HepG2 (cell line): ENCODE results near the gene RNU1-1. TPM values are rescaled to one million over a fixed set of nuclear protein-coding genes. Genes with fewer than 3 reads are reported as not detected.

ENCODE experiments used
- AHR ChIP-seq: IDR thresholded peaks from 2 replicates; pipeline ENCODE4 v1.6.1; 2018; ENCODE audit warnings: missing genetic modification reagents, missing compliant biosample characterization
- ERF ChIP-seq: IDR thresholded peaks from 2 replicates; pipeline ENCODE4 v1.6.1; 2018; ENCODE audit warnings: missing biosample characterization, missing genetic modification reagents
- FOSL2 ChIP-seq: sonication (generic); formaldehyde crosslinking; IDR thresholded peaks from 2 replicates; pipeline ENCODE4 v1.4.0; 2020; ENCODE audit warnings: missing genetic modification reagents
- HDAC2 ChIP-seq: sonication (generic); formaldehyde crosslinking; IDR thresholded peaks from 2 replicates; pipeline ENCODE4 v1.4.0; 2020; ENCODE audit warnings: missing genetic modification reagents
- HMG20B ChIP-seq: conservative IDR thresholded peaks from 2 replicates; pipeline ENCODE4 v1.6.1; 2016; ENCODE audit warnings: missing genetic modification reagents, missing compliant biosample characterization
- MAF1 ChIP-seq: sonication (generic); formaldehyde crosslinking; IDR thresholded peaks from 2 replicates; pipeline ENCODE4 v1.5.0; 2020; ENCODE audit warnings: missing genetic modification reagents, borderline replicate concordance
- MIER3 ChIP-seq: IDR thresholded peaks from 2 replicates; pipeline ENCODE4 v1.6.1; 2016; ENCODE audit warnings: missing compliant biosample characterization, borderline replicate concordance
- MIXL1 ChIP-seq: IDR thresholded peaks from 2 replicates; pipeline ENCODE4 v1.6.1; 2016
- TEAD3 ChIP-seq: optimal IDR thresholded peaks from 2 replicates; pipeline ENCODE3; 2016; ENCODE audit warnings: borderline replicate concordance
- ZNF160 ChIP-seq: sonication (generic); formaldehyde crosslinking; IDR thresholded peaks from 2 replicates; pipeline ENCODE4 v1.8.0; 2022; ENCODE audit warnings: mild to moderate bottlenecking, inconsistent platforms, missing genetic modification reagents
- ZNF644 ChIP-seq: IDR thresholded peaks from 2 replicates; pipeline ENCODE4 v1.6.1; 2016; ENCODE audit warnings: low read depth
- polyA plus RNA-seq, 8 experiments: library from polyadenylated mRNA; depleted of rRNA in 3 of 8; stranded (reverse) in 7 of 8; unstranded in 1 of 8; fragments of >200 nt; fragmentation: Illumina TruSeq in 4 of 8; extraction: Trizol in 4 of 8; gene quantifications; 2 replicates each; pipeline versions ENCODE4 v1.2.1 to v1.2.3, GENCODE V29; 2011 to 2016; ENCODE audit warnings: low read depth in 4 of 8, missing spikeins in 1 of 8, mixed read lengths in 1 of 8; ENCODE audit not compliant: insufficient read depth in 1 of 8
- total RNA-seq, 5 experiments: library from RNA; depleted of rRNA; stranded (reverse); fragments of >200 nt; fragmentation: Illumina TruSeq; extraction: Trizol; gene quantifications; 2 replicates each; pipeline ENCODE4 v1.2.3, GENCODE V29; 2016; ENCODE audit warnings: low read depth in 1 of 5
- TF ChIP-seq, protein P1 (sequence below): IDR thresholded peaks from 2 replicates; pipeline ENCODE4 v1.6.1; 2016; ENCODE audit warnings: low read depth, missing genetic modification reagents, missing compliant biosample characterization
- TF ChIP-seq, protein P2 (sequence below): sonication (generic); formaldehyde crosslinking; IDR thresholded peaks from 2 replicates; pipeline ENCODE4 v1.4.0; 2020; ENCODE audit warnings: missing genetic modification reagents, borderline replicate concordance
- TF ChIP-seq, protein P3 (sequence below): sonication (generic); formaldehyde crosslinking; IDR thresholded peaks from 2 replicates; pipeline ENCODE4 v1.4.0; 2020; ENCODE audit warnings: missing genetic modification reagents, borderline replicate concordance
- TF ChIP-seq, protein P4 (sequence below): sonication (generic); formaldehyde crosslinking; IDR thresholded peaks from 2 replicates; pipeline ENCODE4 v1.9.0; 2021; ENCODE audit warnings: missing genetic modification reagents, borderline replicate concordance

The RNU1-1 gene
- total and polyA plus RNA-seq, 2 of the 13 experiments (the other 11 are each of a cell fraction or from before 2014, with no cell fraction given) = under 0.01 to 11,018 TPM

DNA sequence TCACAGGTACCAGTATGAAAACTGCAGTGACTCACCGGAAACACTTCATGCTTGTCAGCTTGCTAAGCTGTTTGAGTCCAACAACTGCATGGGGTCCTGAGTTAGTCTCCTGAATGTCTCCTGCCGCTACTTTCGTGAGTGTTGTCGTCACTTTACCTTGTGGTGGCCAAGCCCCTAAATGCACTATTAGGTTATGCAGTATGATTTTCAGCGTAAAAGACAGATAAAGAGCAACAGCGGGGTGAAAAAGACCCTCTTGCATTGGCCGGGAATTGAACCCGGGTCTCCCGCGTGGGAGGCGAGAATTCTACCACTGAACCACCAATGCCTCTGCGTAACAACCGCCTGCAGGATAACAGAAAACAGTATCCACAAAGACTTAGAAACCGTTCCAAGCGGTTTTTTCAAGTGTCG is 31.6 kb upstream of the RNU1-1 start (continued):
- TF ChIP-seq, protein P1, sequence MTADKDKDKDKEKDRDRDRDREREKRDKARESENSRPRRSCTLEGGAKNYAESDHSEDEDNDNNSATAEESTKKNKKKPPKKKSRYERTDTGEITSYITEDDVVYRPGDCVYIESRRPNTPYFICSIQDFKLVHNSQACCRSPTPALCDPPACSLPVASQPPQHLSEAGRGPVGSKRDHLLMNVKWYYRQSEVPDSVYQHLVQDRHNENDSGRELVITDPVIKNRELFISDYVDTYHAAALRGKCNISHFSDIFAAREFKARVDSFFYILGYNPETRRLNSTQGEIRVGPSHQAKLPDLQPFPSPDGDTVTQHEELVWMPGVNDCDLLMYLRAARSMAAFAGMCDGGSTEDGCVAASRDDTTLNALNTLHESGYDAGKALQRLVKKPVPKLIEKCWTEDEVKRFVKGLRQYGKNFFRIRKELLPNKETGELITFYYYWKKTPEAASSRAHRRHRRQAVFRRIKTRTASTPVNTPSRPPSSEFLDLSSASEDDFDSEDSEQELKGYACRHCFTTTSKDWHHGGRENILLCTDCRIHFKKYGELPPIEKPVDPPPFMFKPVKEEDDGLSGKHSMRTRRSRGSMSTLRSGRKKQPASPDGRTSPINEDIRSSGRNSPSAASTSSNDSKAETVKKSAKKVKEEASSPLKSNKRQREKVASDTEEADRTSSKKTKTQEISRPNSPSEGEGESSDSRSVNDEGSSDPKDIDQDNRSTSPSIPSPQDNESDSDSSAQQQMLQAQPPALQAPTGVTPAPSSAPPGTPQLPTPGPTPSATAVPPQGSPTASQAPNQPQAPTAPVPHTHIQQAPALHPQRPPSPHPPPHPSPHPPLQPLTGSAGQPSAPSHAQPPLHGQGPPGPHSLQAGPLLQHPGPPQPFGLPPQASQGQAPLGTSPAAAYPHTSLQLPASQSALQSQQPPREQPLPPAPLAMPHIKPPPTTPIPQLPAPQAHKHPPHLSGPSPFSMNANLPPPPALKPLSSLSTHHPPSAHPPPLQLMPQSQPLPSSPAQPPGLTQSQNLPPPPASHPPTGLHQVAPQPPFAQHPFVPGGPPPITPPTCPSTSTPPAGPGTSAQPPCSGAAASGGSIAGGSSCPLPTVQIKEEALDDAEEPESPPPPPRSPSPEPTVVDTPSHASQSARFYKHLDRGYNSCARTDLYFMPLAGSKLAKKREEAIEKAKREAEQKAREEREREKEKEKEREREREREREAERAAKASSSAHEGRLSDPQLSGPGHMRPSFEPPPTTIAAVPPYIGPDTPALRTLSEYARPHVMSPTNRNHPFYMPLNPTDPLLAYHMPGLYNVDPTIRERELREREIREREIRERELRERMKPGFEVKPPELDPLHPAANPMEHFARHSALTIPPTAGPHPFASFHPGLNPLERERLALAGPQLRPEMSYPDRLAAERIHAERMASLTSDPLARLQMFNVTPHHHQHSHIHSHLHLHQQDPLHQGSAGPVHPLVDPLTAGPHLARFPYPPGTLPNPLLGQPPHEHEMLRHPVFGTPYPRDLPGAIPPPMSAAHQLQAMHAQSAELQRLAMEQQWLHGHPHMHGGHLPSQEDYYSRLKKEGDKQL (CRISPR knock-in tag) = 0 out of 2 replicates have a peak, but pooled peaks have one; percentile 39
- TF ChIP-seq, protein P2, sequence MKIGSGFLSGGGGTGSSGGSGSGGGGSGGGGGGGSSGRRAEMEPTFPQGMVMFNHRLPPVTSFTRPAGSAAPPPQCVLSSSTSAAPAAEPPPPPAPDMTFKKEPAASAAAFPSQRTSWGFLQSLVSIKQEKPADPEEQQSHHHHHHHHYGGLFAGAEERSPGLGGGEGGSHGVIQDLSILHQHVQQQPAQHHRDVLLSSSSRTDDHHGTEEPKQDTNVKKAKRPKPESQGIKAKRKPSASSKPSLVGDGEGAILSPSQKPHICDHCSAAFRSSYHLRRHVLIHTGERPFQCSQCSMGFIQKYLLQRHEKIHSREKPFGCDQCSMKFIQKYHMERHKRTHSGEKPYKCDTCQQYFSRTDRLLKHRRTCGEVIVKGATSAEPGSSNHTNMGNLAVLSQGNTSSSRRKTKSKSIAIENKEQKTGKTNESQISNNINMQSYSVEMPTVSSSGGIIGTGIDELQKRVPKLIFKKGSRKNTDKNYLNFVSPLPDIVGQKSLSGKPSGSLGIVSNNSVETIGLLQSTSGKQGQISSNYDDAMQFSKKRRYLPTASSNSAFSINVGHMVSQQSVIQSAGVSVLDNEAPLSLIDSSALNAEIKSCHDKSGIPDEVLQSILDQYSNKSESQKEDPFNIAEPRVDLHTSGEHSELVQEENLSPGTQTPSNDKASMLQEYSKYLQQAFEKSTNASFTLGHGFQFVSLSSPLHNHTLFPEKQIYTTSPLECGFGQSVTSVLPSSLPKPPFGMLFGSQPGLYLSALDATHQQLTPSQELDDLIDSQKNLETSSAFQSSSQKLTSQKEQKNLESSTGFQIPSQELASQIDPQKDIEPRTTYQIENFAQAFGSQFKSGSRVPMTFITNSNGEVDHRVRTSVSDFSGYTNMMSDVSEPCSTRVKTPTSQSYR (CRISPR knock-in tag) = 0 out of 2 replicates have a peak, but pooled peaks have one; percentile 9
- peak; percentile 65 for TF ChIP-seq HDAC2 (CRISPR knock-in tag)
- TF ChIP-seq, protein P3, sequence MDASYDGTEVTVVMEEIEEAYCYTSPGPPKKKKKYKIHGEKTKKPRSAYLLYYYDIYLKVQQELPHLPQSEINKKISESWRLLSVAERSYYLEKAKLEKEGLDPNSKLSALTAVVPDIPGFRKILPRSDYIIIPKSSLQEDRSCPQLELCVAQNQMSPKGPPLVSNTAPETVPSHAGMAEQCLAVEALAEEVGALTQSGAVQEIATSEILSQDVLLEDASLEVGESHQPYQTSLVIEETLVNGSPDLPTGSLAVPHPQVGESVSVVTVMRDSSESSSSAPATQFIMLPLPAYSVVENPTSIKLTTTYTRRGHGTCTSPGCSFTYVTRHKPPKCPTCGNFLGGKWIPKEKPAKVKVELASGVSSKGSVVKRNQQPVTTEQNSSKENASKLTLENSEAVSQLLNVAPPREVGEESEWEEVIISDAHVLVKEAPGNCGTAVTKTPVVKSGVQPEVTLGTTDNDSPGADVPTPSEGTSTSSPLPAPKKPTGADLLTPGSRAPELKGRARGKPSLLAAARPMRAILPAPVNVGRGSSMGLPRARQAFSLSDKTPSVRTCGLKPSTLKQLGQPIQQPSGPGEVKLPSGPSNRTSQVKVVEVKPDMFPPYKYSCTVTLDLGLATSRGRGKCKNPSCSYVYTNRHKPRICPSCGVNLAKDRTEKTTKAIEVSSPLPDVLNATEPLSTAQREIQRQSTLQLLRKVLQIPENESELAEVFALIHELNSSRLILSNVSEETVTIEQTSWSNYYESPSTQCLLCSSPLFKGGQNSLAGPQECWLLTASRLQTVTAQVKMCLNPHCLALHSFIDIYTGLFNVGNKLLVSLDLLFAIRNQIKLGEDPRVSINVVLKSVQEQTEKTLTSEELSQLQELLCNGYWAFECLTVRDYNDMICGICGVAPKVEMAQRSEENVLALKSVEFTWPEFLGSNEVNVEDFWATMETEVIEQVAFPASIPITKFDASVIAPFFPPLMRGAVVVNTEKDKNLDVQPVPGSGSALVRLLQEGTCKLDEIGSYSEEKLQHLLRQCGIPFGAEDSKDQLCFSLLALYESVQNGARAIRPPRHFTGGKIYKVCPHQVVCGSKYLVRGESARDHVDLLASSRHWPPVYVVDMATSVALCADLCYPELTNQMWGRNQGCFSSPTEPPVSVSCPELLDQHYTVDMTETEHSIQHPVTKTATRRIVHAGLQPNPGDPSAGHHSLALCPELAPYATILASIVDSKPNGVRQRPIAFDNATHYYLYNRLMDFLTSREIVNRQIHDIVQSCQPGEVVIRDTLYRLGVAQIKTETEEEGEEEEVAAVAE (CRISPR knock-in tag) = peak; percentile 39; the same call in 1 of the 2 replicates
- TF ChIP-seq MIER3 (CRISPR knock-in tag) = peak; percentile 76; the same call in 1 of the 2 replicates
- TF ChIP-seq HMG20B (CRISPR knock-in tag) = peak; percentile 69; the same call in 1 of the 2 replicates
- 0 out of 2 replicates have a peak, but pooled peaks have one; percentile 25 for TF ChIP-seq ZNF644 (CRISPR knock-in tag)
- TF ChIP-seq TEAD3 (CRISPR knock-in tag) = peak; percentile 29
- peak; percentile 75 for TF ChIP-seq FOSL2
- TF ChIP-seq MIXL1 (CRISPR knock-in tag) = peak; percentile 80
- peak; percentile 79; the same call in 1 of the 2 replicates for TF ChIP-seq ERF (CRISPR knock-in tag)
- TF ChIP-seq ZNF160 (CRISPR knock-in tag) = 0 out of 2 replicates have a peak, but pooled peaks have one; percentile 27
- TF ChIP-seq AHR (CRISPR knock-in tag) = 0 out of 2 replicates have a peak, but pooled peaks have one; percentile 44
- TF ChIP-seq MAF1 = peak; percentile 99
- TF ChIP-seq, protein P4, sequence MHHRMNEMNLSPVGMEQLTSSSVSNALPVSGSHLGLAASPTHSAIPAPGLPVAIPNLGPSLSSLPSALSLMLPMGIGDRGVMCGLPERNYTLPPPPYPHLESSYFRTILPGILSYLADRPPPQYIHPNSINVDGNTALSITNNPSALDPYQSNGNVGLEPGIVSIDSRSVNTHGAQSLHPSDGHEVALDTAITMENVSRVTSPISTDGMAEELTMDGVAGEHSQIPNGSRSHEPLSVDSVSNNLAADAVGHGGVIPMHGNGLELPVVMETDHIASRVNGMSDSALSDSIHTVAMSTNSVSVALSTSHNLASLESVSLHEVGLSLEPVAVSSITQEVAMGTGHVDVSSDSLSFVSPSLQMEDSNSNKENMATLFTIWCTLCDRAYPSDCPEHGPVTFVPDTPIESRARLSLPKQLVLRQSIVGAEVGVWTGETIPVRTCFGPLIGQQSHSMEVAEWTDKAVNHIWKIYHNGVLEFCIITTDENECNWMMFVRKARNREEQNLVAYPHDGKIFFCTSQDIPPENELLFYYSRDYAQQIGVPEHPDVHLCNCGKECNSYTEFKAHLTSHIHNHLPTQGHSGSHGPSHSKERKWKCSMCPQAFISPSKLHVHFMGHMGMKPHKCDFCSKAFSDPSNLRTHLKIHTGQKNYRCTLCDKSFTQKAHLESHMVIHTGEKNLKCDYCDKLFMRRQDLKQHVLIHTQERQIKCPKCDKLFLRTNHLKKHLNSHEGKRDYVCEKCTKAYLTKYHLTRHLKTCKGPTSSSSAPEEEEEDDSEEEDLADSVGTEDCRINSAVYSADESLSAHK = 0 out of 2 replicates have a peak, but pooled peaks have one; percentile 26
